Measurements from ENCODE around the gene IRX2.

- TF ChIP-seq CTCF (IDR thresholded peaks at IDR 0.05) (no peak), POLR2A (IDR thresholded peaks at IDR 0.05) (no peak)
Measured at GRCh38 chr5:2732850-2733249, 18.6 kb downstream of the IRX2 start.

Data from vagina (tissue), 2 donors.